ENCODE data around the gene SGMS1.

SGMS1 gene

GRCh38 chr10:50314169-50315071, 309.3 kb downstream of the SGMS1 start:
- Histone ChIP-seq H3K27me3 (ENCODE audit: insufficient read depth, low read depth) (no peaks in the 10 kb centered on the region), H3K36me3 (ENCODE audit: insufficient read depth) (no peaks in the 10 kb centered on the region), H2AFZ (ENCODE audit: low read depth) (no peak overlapping the region), H3K4me2 (no peak overlapping the region), H4K20me1 (ENCODE audit: insufficient read depth) (no peaks in the 10 kb centered on the region), H3K27ac (no peak overlapping the region), H3K4me3 (IDR thresholded peaks at IDR 0.05; ENCODE audit: insufficient read depth, low read depth, low read length) (no peak overlapping the region), H3K79me2 (ENCODE audit: insufficient read depth, low read depth) (no peaks in the 10 kb centered on the region), H3K4me1 (ENCODE audit: low read depth, poor library complexity, severe bottlenecking) (no peaks in the 10 kb centered on the region), H3K9ac (no peak overlapping the region)
- TF ChIP-seq CTCF (conservative IDR thresholded peaks at IDR 0.05; ENCODE audit: low read depth, low read length) = no peak

GRCh38 chr10:50312464-50313437, 311.0 kb downstream of the SGMS1 start:
- H3K4me2 ChIP-seq = no peak overlapping the region
- no peak overlapping the region for H3K27ac ChIP-seq
- no peak overlapping the region for H3K9ac ChIP-seq
- no peak for TF ChIP-seq CTCF (conservative IDR thresholded peaks at IDR 0.05; ENCODE audit: low read depth, low read length)
- H2AFZ ChIP-seq (ENCODE audit: low read depth) = no peak overlapping the region
- H4K20me1 ChIP-seq (ENCODE audit: insufficient read depth) = no peaks in the 10 kb centered on the region
- H3K79me2 ChIP-seq (ENCODE audit: insufficient read depth, low read depth) = no peaks in the 10 kb centered on the region
- no peaks in the 10 kb centered on the region for H3K36me3 ChIP-seq (ENCODE audit: insufficient read depth)
- H3K27me3 ChIP-seq (ENCODE audit: insufficient read depth, low read depth) = no peaks in the 10 kb centered on the region
- H3K4me3 ChIP-seq (IDR thresholded peaks at IDR 0.05; ENCODE audit: insufficient read depth, low read depth, low read length) = no peak overlapping the region
- no peaks in the 10 kb centered on the region for H3K4me1 ChIP-seq (ENCODE audit: low read depth, poor library complexity, severe bottlenecking)

GRCh38 chr10:50310560-50311174, 313.1 kb downstream of the SGMS1 start:
- H3K79me2 ChIP-seq (ENCODE audit: insufficient read depth, low read depth) = no peaks in the 10 kb centered on the region
- H3K4me1 ChIP-seq (ENCODE audit: low read depth, poor library complexity, severe bottlenecking) = no peaks in the 10 kb centered on the region
- no peak overlapping the region for H3K4me3 ChIP-seq (IDR thresholded peaks at IDR 0.05; ENCODE audit: insufficient read depth, low read depth, low read length)
- no peak overlapping the region for H3K9ac ChIP-seq
- no peak overlapping the region for H2AFZ ChIP-seq (ENCODE audit: low read depth)
- no peak overlapping the region for H3K27ac ChIP-seq
- no peak overlapping the region for H3K4me2 ChIP-seq
- TF ChIP-seq CTCF (conservative IDR thresholded peaks at IDR 0.05; ENCODE audit: low read depth, low read length) = peak; percentile 70
- no peaks in the 10 kb centered on the region for H3K27me3 ChIP-seq (ENCODE audit: insufficient read depth, low read depth)
- H4K20me1 ChIP-seq (ENCODE audit: insufficient read depth) = no peaks in the 10 kb centered on the region
- H3K36me3 ChIP-seq (ENCODE audit: insufficient read depth) = no peaks in the 10 kb centered on the region; the same call in 1 of the 2 replicates

GRCh38 chr10:50309342-50309741, 314.4 kb downstream of the SGMS1 start:
- H4K20me1 ChIP-seq (ENCODE audit: insufficient read depth) = no peaks in the 10 kb centered on the region
- no peak overlapping the region for H3K9ac ChIP-seq
- H3K4me1 ChIP-seq (ENCODE audit: low read depth, poor library complexity, severe bottlenecking) = no peaks in the 10 kb centered on the region
- no peak overlapping the region for H3K27ac ChIP-seq
- H3K79me2 ChIP-seq (ENCODE audit: insufficient read depth, low read depth) = no peaks in the 10 kb centered on the region
- H3K4me2 ChIP-seq = no peak overlapping the region
- H3K27me3 ChIP-seq (ENCODE audit: insufficient read depth, low read depth) = no peaks in the 10 kb centered on the region
- H3K4me3 ChIP-seq (IDR thresholded peaks at IDR 0.05; ENCODE audit: insufficient read depth, low read depth, low read length) = no peak overlapping the region
- TF ChIP-seq CTCF (conservative IDR thresholded peaks at IDR 0.05; ENCODE audit: low read depth, low read length) = no peak
- no peaks in the 10 kb centered on the region; the same call in 1 of the 2 replicates for H3K36me3 ChIP-seq (ENCODE audit: insufficient read depth)
- H2AFZ ChIP-seq (ENCODE audit: low read depth) = no peak overlapping the region

Data from KMS-11 (cell line).